Measurements from ENCODE around the gene PFN1.

DNA sequence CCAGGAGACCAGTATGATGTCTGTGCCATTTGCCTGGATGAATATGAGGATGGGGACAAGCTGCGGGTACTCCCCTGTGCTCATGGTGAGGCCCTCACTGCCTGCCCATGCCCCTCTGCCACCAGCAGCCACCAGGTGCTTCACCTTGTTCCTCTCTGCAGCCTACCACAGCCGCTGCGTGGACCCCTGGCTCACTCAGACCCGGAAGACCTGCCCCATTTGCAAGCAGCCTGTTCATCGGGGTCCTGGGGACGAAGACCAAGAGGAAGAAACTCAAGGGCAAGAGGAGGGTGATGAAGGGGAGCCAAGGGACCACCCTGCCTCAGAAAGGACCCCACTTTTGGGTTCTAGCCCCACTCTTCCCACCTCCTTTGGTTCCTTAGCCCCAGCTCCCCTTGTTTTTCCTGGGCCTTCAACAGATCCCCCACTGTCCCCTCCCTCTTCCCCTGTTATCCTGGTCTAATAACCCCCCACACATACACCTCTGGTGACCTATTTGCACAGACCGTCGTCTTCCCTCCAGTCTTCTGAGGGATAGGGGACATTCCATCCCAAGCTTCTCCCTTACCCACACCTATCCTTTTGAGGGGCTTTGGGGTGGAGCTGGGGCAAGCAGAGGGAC is 3.7 kb downstream of the PFN1 start:
- TF ChIP-seq EZH2 (IDR thresholded peaks at IDR 0.05; ENCODE audit: low read depth, low read length, severe bottlenecking) (no peak), POLR2A (IDR thresholded peaks at IDR 0.05; ENCODE audit: control extremely low read depth in 1 of 2, low read depth in 2 of 2, low read length in 2 of 2) (peak in 1 of 2 experiments; percentile 83; a peak in 2 of 3 replicates), YY1 (IDR thresholded peaks at IDR 0.05; ENCODE audit: low read depth, low read length) (no peak), CREB1 (IDR thresholded peaks at IDR 0.05) (no peak)
- TF ChIP-seq, protein P1, sequence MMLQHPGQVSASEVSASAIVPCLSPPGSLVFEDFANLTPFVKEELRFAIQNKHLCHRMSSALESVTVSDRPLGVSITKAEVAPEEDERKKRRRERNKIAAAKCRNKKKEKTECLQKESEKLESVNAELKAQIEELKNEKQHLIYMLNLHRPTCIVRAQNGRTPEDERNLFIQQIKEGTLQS (IDR thresholded peaks at IDR 0.05; ENCODE audit: insufficient read depth, low read depth, low read length), result no peak

All from H1 (cell line).